HepG2 (cell line): Measurements from ENCODE around the gene CTAG1A. TPM values are rescaled to one million over a fixed set of nuclear protein-coding genes. Genes with fewer than 3 reads are reported as not detected.

Experiments used
- CREB3 ChIP-seq: sonication (generic); formaldehyde crosslinking; IDR thresholded peaks from 2 replicates; pipeline ENCODE4 v1.5.0; 2020; ENCODE audit warnings: missing genetic modification reagents
- DNMT1 ChIP-seq: sonication (generic); formaldehyde crosslinking; IDR thresholded peaks from 2 replicates; pipeline ENCODE4 v1.5.1; 2020; ENCODE audit warnings: mild to moderate bottlenecking, missing genetic modification reagents
- FOXK1 ChIP-seq: sonication (generic); formaldehyde crosslinking; IDR thresholded peaks from 2 replicates; pipeline ENCODE4 v1.4.0; 2020; ENCODE audit warnings: low read depth, missing genetic modification reagents, borderline replicate concordance
- GABPB1 ChIP-seq: IDR thresholded peaks from 2 replicates; pipeline ENCODE4 v1.6.1; 2016; ENCODE audit warnings: mild to moderate bottlenecking, missing genetic modification reagents, moderate library complexity, missing compliant biosample characterization
- GMEB2 ChIP-seq: IDR thresholded peaks from 2 replicates; pipeline ENCODE4 v1.6.1; 2016; ENCODE audit warnings: missing biosample characterization, missing genetic modification reagents, low read depth
- HCFC1 ChIP-seq: fragments of 150-350 bp; IDR thresholded peaks from 2 replicates; pipeline ENCODE4 v1.6.1; 2014; ENCODE audit warnings: low read depth, low read length
- HNF4A ChIP-seq: sonication (generic); formaldehyde crosslinking; IDR thresholded peaks from 2 replicates; pipeline ENCODE4 v1.4.0; 2020; ENCODE audit warnings: missing genetic modification reagents
- KLF15 ChIP-seq: sonication (generic); formaldehyde crosslinking; IDR thresholded peaks from 2 replicates; pipeline ENCODE4 v1.8.1; 2023; ENCODE audit warnings: borderline replicate concordance, mild to moderate bottlenecking, inconsistent platforms, missing genetic modification reagents, mixed read lengths
- MLXIP ChIP-seq: sonication (generic); formaldehyde crosslinking; IDR thresholded peaks from 2 replicates; pipeline ENCODE4 v1.9.0; 2021; ENCODE audit warnings: missing genetic modification reagents, borderline replicate concordance
- MTF2 ChIP-seq: sonication (generic); formaldehyde crosslinking; IDR thresholded peaks from 2 replicates; pipeline ENCODE4 v1.5.0; 2020; ENCODE audit warnings: missing genetic modification reagents, borderline replicate concordance
- NCOA5 ChIP-seq: sonication (generic); formaldehyde crosslinking; IDR thresholded peaks from 2 replicates; pipeline ENCODE4 v1.4.0; 2020; ENCODE audit warnings: missing genetic modification reagents
- SRSF4 ChIP-seq: fragments of 200-400 bp; formaldehyde crosslinking; IDR thresholded peaks from one replicate; pipeline ENCODE4 v1.6.1; 2018; ENCODE audit warnings: mild to moderate bottlenecking, low read depth, low read length, moderate library complexity; ENCODE audit not compliant: poor library complexity, severe bottlenecking
- ZBTB3 ChIP-seq: sonication (generic); formaldehyde crosslinking; IDR thresholded peaks from 2 replicates; pipeline ENCODE4 v1.4.0; 2020; ENCODE audit warnings: low read depth, mild to moderate bottlenecking, moderate library complexity, missing genetic modification reagents, borderline replicate concordance
- ZMYM3 ChIP-seq: sonication (generic); formaldehyde crosslinking; IDR thresholded peaks from 2 replicates; pipeline ENCODE4 v1.5.1; 2020; ENCODE audit warnings: mild to moderate bottlenecking, missing genetic modification reagents
- ZNF282 ChIP-seq: fragments of 450-650 bp; IDR thresholded peaks from 2 replicates; pipeline ENCODE4 v1.6.1; 2018; ENCODE audit not compliant: partially characterized antibody
- ZNF296 ChIP-seq: sonication (generic); formaldehyde crosslinking; conservative IDR thresholded peaks from 2 replicates; pipeline ENCODE4 v1.5.0; 2020; ENCODE audit warnings: mild to moderate bottlenecking, missing genetic modification reagents
- ZNF460 ChIP-seq: sonication (generic); formaldehyde crosslinking; IDR thresholded peaks from 2 replicates; pipeline ENCODE4 v1.5.1; 2020; ENCODE audit warnings: missing genetic modification reagents, mild to moderate bottlenecking, borderline replicate concordance
- ZNF563 ChIP-seq: sonication (generic); formaldehyde crosslinking; IDR thresholded peaks from 2 replicates; pipeline ENCODE4 v1.8.0; 2022; ENCODE audit warnings: mild to moderate bottlenecking, moderate library complexity, missing genetic modification reagents
- ZNF597 ChIP-seq: sonication (generic); formaldehyde crosslinking; IDR thresholded peaks from 2 replicates; pipeline ENCODE4 v1.5.0; 2020; ENCODE audit warnings: missing genetic modification reagents
- ZNF629 ChIP-seq: sonication (generic); formaldehyde crosslinking; conservative IDR thresholded peaks from 2 replicates; pipeline ENCODE4 v1.5.0; 2020; ENCODE audit warnings: missing genetic modification reagents
- ZNF703 ChIP-seq: sonication (generic); formaldehyde crosslinking; IDR thresholded peaks from 2 replicates; pipeline ENCODE4 v1.5.1; 2020; ENCODE audit warnings: missing genetic modification reagents, mild to moderate bottlenecking, moderate library complexity, borderline replicate concordance
- ZNF784 ChIP-seq: sonication (generic); formaldehyde crosslinking; IDR thresholded peaks from 2 replicates; pipeline ENCODE4 v1.5.1; 2020; ENCODE audit warnings: missing genetic modification reagents, mild to moderate bottlenecking, borderline replicate concordance
- polyA plus RNA-seq, 8 experiments: library from polyadenylated mRNA; depleted of rRNA in 3 of 8; stranded (reverse) in 7 of 8; unstranded in 1 of 8; fragments of >200 nt; fragmentation: Illumina TruSeq in 4 of 8; extraction: Trizol in 4 of 8; gene quantifications; 2 replicates each; pipeline versions ENCODE4 v1.2.1 to v1.2.3, GENCODE V29; 2011 to 2016; ENCODE audit warnings: low read depth in 4 of 8, missing spikeins in 1 of 8, mixed read lengths in 1 of 8; ENCODE audit not compliant: insufficient read depth in 1 of 8
- total RNA-seq, 5 experiments: library from RNA; depleted of rRNA; stranded (reverse); fragments of >200 nt; fragmentation: Illumina TruSeq; extraction: Trizol; gene quantifications; 2 replicates each; pipeline ENCODE4 v1.2.3, GENCODE V29; 2016; ENCODE audit warnings: low read depth in 1 of 5

The CTAG1A gene
- total and polyA plus RNA-seq, 2 of the 13 experiments (the other 11 are each of a cell fraction or from before 2014, with no cell fraction given): not detected

- TF ChIP-seq MLXIP (CRISPR knock-in tag) (no peak), ZNF460 (CRISPR knock-in tag) (no peak), ZBTB3 (no peak), HCFC1 (no peak), SRSF4 (no peak), ZNF563 (CRISPR knock-in tag) (no peak), NCOA5 (CRISPR knock-in tag) (no peak), ZNF282 (no peak), DNMT1 (CRISPR knock-in tag) (no peak), ZNF296 (no peak), ZNF703 (CRISPR knock-in tag) (no peak), FOXK1 (CRISPR knock-in tag) (no peak), ZNF629 (CRISPR knock-in tag) (peak; percentile 51), GABPB1 (CRISPR knock-in tag) (no peak), ZNF784 (CRISPR knock-in tag) (no peak), CREB3 (CRISPR knock-in tag) (no peak), ZNF597 (CRISPR knock-in tag) (no peak), HNF4A (CRISPR knock-in tag) (no peak), ZMYM3 (CRISPR knock-in tag) (no peak), MTF2 (CRISPR knock-in tag) (no peak), KLF15 (CRISPR knock-in tag) (no peak), GMEB2 (CRISPR knock-in tag) (no peak)
Observed at GRCh38 chrX:154542723-154543424, 42.1 kb upstream of the CTAG1A start (continued).
